KOPT-K1 (cell line): ENCODE data around the gene PROM1.

ENCODE experiments used
- H3K27ac ChIP-seq: fragments of 200-600 bp; sonication (generic); 2 replicates; pipeline ENCODE4 v1.5.1; 2016; ENCODE audit warnings: antibody characterized with exemption, mild to moderate bottlenecking, low read depth, low read length; ENCODE audit not compliant: poor library complexity, severe bottlenecking
- H3K36me3 ChIP-seq: fragments of 200-600 bp; sonication (generic); 2 replicates; pipeline ENCODE4 v1.5.1; 2017; ENCODE audit warnings: antibody characterized with exemption, mild to moderate bottlenecking, low read length, moderate library complexity; ENCODE audit not compliant: insufficient read depth
- H3K9me3 ChIP-seq: fragments of 200-600 bp; sonication (generic); 2 replicates; pipeline ENCODE4 v1.5.1; 2017; ENCODE audit warnings: antibody characterized with exemption, low read length, mild to moderate bottlenecking; ENCODE audit not compliant: insufficient read depth, poor library complexity, severe bottlenecking

The PROM1 gene

GRCh38 chr4:16055873-16056272, 27.9 kb downstream of the PROM1 start:
- no peaks in the 10 kb centered on the region for H3K36me3 ChIP-seq
- H3K27ac ChIP-seq: no peak overlapping the region
- no peaks in the 10 kb centered on the region for H3K9me3 ChIP-seq

- no peaks in the 10 kb centered on the region for H3K36me3 ChIP-seq
- H3K27ac ChIP-seq: no peak overlapping the region
- no peaks in the 10 kb centered on the region for H3K9me3 ChIP-seq
Observed at GRCh38 chr4:16055471-16055870, 28.4 kb downstream of the PROM1 start.

GRCh38 chr4:16052939-16053338, 30.9 kb downstream of the PROM1 start:
- Histone ChIP-seq H3K27ac (no peak overlapping the region), H3K9me3 (no peaks in the 10 kb centered on the region), H3K36me3 (no peaks in the 10 kb centered on the region)

GRCh38 chr4:16051980-16052379, 31.8 kb downstream of the PROM1 start:
- no peak overlapping the region for H3K27ac ChIP-seq
- no peaks in the 10 kb centered on the region for H3K36me3 ChIP-seq
- H3K9me3 ChIP-seq: no peaks in the 10 kb centered on the region

DNA sequence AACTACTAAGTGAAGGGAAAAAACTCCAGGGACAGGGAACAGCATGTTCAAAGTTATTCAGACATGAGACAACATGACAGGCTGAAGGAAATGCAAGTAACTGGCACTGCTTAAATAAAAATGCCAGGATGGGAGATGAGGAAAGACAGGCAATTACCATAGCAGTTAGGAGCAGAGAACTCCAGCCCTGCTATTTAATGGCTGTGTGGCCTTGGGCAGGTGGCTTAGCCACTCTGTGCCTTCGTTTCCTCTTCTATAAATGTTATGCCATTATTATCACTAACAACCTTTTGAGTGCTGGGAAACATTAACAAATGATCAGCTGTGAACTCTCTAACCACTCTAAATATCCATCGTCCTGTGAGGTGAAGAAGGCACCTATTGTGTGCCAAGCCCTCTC, 32.7 kb downstream of the PROM1 start:
- Histone ChIP-seq H3K9me3 (no peaks in the 10 kb centered on the region), H3K36me3 (no peaks in the 10 kb centered on the region), H3K27ac (no peak overlapping the region)

GRCh38 chr4:16050669-16051068, 33.2 kb downstream of the PROM1 start:
- Histone ChIP-seq H3K9me3 (no peaks in the 10 kb centered on the region), H3K27ac (no peak overlapping the region), H3K36me3 (no peaks in the 10 kb centered on the region)

GRCh38 chr4:16048619-16049419, 35.0 kb downstream of the PROM1 start:
- Histone ChIP-seq H3K27ac (no peak overlapping the region), H3K36me3 (no peaks in the 10 kb centered on the region), H3K9me3 (no peaks in the 10 kb centered on the region)

DNA sequence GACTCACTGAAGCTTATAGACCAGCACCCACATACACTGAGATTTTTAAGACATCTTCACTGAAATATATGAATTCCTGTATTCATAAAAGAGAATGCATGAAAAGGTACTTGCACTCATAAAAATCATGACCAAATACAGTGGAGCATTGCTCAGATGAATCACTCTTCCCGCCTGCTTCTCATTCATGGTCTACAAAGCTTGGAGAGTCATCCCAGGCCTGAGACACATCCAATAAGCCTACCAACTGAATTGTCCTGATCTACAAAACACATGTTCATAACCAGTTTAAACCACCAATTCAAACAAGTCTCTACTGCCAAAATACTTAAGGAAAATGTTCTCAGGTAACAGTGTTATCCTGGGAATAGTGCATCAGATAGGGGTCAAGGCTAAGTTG, 38.1 kb downstream of the PROM1 start:
- Histone ChIP-seq H3K36me3 (no peaks in the 10 kb centered on the region), H3K9me3 (no peaks in the 10 kb centered on the region), H3K27ac (no peak overlapping the region)

DNA sequence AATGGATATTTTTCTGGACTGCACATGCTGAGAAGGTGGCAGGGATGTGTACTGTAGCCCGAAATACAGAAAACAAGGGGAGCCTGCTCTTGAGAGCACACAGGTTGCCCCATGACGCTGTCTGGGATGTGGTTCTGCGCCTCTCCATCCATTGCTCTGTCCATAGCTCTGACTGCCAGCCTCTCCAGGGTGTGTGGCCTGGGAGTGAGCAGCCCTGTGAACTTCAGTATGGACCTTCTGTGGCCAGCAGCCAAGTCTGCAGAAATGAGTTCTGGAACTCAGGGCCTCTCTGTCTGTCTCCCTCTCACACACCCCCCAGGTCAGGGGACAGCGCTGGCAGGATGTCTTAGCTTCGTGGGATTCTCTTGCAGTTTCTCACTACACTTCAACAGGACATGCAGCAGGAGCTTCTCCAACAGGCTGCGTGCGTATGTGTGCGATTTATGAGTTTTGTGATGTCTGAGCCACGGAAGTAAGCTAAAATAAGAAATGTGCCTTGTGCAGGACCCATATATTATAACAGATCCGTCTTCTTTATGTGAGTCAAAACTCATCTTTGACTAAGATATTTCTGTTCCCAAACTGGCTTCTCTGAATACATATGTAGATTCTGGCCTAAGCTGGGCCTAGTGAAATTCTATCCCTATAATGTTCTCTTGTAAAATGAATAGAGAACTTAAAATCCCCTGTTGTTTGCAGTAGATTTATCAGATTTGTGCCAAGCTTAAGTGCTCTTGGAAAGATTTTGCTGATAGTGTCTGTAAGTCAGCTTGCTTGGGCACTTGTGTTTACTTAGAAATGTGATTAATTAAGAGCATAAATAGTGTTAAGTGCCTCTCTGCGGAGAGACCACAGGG, 40.0 kb downstream of the PROM1 start:
- Histone ChIP-seq H3K27ac (no peak overlapping the region), H3K9me3 (no peaks in the 10 kb centered on the region), H3K36me3 (no peaks in the 10 kb centered on the region)

DNA sequence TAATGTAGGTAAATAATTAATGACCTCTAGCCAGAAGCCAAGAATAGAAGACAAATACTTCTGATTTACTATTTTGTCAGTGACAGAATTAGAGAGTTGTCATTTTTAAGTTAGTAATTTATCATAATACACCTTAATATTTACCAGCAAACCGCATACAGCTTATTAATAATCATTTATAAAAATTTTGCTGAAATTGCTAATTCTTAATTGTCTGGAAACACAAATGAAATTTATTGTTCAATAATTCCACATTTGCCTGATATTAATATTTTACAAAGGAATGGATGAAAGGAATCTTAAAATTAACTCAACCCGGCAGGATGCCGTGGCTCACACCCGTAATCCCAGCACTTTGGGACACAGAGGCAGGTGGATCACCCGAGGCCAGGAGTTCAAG, 44.7 kb downstream of the PROM1 start:
- Histone ChIP-seq H3K9me3 (no peaks in the 10 kb centered on the region), H3K36me3 (no peaks in the 10 kb centered on the region), H3K27ac (no peak overlapping the region)

DNA sequence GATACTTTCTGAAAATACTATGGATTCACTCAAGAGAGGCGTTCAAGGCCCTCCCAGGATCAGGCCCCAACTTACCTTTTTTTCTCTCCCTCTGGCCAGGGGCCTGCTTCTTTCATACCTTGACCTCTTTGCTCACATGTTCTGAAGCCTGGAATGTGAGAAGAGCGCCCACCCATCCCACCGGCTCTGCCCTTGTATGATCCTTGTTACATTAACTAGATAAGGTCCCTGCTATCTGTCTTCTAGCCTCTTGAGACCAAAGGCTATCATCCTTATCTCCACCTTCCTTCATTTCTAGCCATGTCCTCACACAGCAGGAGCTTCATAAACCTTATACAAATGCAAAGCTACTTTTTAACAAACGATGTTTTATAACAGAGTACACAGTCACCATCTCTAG, 45.9 kb downstream of the PROM1 start:
- Histone ChIP-seq H3K27ac (no peak overlapping the region), H3K9me3 (no peaks in the 10 kb centered on the region), H3K36me3 (no peaks in the 10 kb centered on the region)

GRCh38 chr4:16035843-16036242, 48.0 kb downstream of the PROM1 start:
- H3K36me3 ChIP-seq: no peaks in the 10 kb centered on the region
- H3K9me3 ChIP-seq: no peaks in the 10 kb centered on the region
- no peak overlapping the region for H3K27ac ChIP-seq

DNA sequence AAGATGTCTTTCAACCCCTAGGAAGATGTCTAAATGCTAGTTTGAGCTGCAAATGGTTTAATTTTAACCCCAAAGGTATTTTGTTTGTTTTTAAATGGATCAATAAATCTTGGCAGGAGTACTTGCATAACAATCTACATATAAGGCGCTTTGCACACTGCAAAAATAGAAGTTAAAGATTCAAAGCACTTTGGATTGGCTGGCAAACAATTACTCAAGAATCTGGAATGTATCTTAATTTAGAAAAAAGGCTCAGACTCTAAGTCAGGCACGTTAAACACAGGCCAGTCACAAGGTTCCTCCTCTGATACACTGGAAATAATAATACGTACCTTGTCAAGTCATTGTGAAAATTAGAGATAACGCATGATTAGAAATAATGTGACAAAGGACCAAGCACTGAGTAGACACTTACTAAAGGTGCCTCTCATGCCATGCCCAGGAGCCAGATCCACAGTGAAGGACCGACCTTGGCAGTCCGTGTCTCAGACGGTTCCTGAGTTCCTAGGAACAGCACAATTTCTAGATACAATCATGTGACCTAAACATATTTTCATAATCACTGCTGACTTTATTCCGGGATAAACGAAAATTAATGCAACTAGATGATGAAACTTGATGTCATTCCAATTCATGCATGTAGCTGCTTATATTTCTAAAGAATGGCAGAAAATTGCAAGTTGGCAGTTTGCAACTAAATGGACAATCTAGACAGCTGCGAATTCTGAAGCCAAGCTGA, 49.6 kb downstream of the PROM1 start:
- Histone ChIP-seq H3K36me3 (no peaks in the 10 kb centered on the region), H3K9me3 (no peaks in the 10 kb centered on the region), H3K27ac (no peak overlapping the region)

- H3K27ac ChIP-seq: no peak overlapping the region
- H3K9me3 ChIP-seq: no peaks in the 10 kb centered on the region
Observed at GRCh38 chr4:16032396-16032770, 51.4 kb downstream of the PROM1 start.

More at GRCh38 chr4:16032396-16032770, 51.4 kb downstream of the PROM1 start:
- no peaks in the 10 kb centered on the region for H3K36me3 ChIP-seq
